MM.1S (cell line): ENCODE data around the gene PARP3.

Experiments
- DNase-seq: peaks from one replicate; pipeline ENCODE4 v3.0.0-alpha.2; 2015
- H2AFZ ChIP-seq: fragments of 300-600 bp; sonication (generic); 2 replicates; pipeline ENCODE4 v1.6.0; 2016; ENCODE audit warnings: antibody characterized with exemption, low read length
- H3F3A ChIP-seq: fragments of 300-600 bp; sonication (generic); 2 replicates; pipeline ENCODE4 v1.6.1; 2016; ENCODE audit warnings: mild to moderate bottlenecking, antibody characterized with exemption, low read length, moderate library complexity, mixed read lengths; ENCODE audit not compliant: insufficient read depth
- H3K27ac ChIP-seq: fragments of 300-600 bp; sonication (generic); 2 replicates; pipeline ENCODE4 v1.5.1; 2016; ENCODE audit warnings: mild to moderate bottlenecking, low read length
- H3K27me3 ChIP-seq: fragments of 300-600 bp; sonication (generic); replicated peaks from 2 replicates; pipeline ENCODE4 v1.6.0; 2016; ENCODE audit warnings: low read length; ENCODE audit not compliant: insufficient read depth
- H3K36me3 ChIP-seq: fragments of 300-600 bp; sonication (generic); replicated peaks from 2 replicates; pipeline ENCODE4 v1.6.1; 2016; ENCODE audit warnings: mild to moderate bottlenecking, low read length, mixed read lengths; ENCODE audit not compliant: insufficient read depth
- H3K4me1 ChIP-seq: fragments of 300-600 bp; sonication (generic); 2 replicates; pipeline ENCODE4 v1.6.1; 2016; ENCODE audit warnings: low read length, mixed read lengths
- H3K4me2 ChIP-seq: fragments of 300-600 bp; sonication (generic); 2 replicates; pipeline ENCODE4 v1.6.0; 2016; ENCODE audit warnings: low read depth, low read length
- H3K4me3 ChIP-seq: fragments of 300-600 bp; sonication (generic); 2 replicates; pipeline ENCODE4 v1.5.1; 2016; ENCODE audit warnings: low read length, mixed read lengths
- H3K79me2 ChIP-seq: fragments of 300-600 bp; sonication (generic); 2 replicates; pipeline ENCODE4 v1.6.1; 2016; ENCODE audit warnings: mixed run types, low read length, mixed read lengths
- H3K9ac ChIP-seq: fragments of 300-600 bp; sonication (generic); 2 replicates; pipeline ENCODE4 v1.6.1; 2016; ENCODE audit warnings: low read length, mixed read lengths
- H3K9me2 ChIP-seq: fragments of 300-600 bp; sonication (generic); replicated peaks from 2 replicates; pipeline ENCODE4 v1.6.1; 2016; ENCODE audit warnings: mild to moderate bottlenecking, low read length, mixed read lengths; ENCODE audit not compliant: insufficient read depth
- H3K9me3 ChIP-seq: fragments of 300-600 bp; sonication (generic); replicated peaks from 2 replicates; pipeline ENCODE4 v1.6.1; 2016; ENCODE audit warnings: mild to moderate bottlenecking, low read length, mixed read lengths; ENCODE audit not compliant: insufficient read depth
- H4K20me1 ChIP-seq: fragments of 300-600 bp; sonication (generic); 2 replicates; pipeline ENCODE4 v1.6.1; 2016; ENCODE audit warnings: mild to moderate bottlenecking, low read length, moderate library complexity, mixed read lengths; ENCODE audit not compliant: insufficient read depth
- EZH2 ChIP-seq: fragments of 300-600 bp; sonication (generic); optimal IDR thresholded peaks from 2 replicates; pipeline ENCODE3; 2017; ENCODE audit warnings: low read depth, mild to moderate bottlenecking, antibody characterized with exemption, low read length, mixed read lengths
- EZH2phosphoT487 ChIP-seq: fragments of 300-600 bp; sonication (generic); IDR thresholded peaks from 2 replicates; pipeline ENCODE4 v1.6.1; 2018; ENCODE audit warnings: antibody characterized with exemption, low read length
- TF ChIP-seq, protein P1 (sequence below): fragments of 300-600 bp; sonication (generic); IDR thresholded peaks from 2 replicates; pipeline ENCODE4 v1.5.1; 2016; ENCODE audit warnings: antibody characterized with exemption, low read length, mixed read lengths

The PARP3 gene

GRCh38 chr3:51946796-51947195 lies 4.6 kb downstream of the PARP3 start:
- no peak overlapping the region for H3K9ac ChIP-seq
- TF ChIP-seq, protein P1, sequence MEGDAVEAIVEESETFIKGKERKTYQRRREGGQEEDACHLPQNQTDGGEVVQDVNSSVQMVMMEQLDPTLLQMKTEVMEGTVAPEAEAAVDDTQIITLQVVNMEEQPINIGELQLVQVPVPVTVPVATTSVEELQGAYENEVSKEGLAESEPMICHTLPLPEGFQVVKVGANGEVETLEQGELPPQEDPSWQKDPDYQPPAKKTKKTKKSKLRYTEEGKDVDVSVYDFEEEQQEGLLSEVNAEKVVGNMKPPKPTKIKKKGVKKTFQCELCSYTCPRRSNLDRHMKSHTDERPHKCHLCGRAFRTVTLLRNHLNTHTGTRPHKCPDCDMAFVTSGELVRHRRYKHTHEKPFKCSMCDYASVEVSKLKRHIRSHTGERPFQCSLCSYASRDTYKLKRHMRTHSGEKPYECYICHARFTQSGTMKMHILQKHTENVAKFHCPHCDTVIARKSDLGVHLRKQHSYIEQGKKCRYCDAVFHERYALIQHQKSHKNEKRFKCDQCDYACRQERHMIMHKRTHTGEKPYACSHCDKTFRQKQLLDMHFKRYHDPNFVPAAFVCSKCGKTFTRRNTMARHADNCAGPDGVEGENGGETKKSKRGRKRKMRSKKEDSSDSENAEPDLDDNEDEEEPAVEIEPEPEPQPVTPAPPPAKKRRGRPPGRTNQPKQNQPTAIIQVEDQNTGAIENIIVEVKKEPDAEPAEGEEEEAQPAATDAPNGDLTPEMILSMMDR, result no peak
- no peaks in the 10 kb centered on the region for H3K27me3 ChIP-seq
- no peaks in the 10 kb centered on the region for H3F3A ChIP-seq
- no peaks in the 10 kb centered on the region for H3K9me2 ChIP-seq
- no peak for DNase-seq
- H3K4me1 ChIP-seq, result 0 out of 2 replicates have a peak, but pooled peaks cover 6% of the 10 kb centered on the region
- no peaks in the 10 kb centered on the region for H3K36me3 ChIP-seq
- no peak overlapping the region for H3K4me3 ChIP-seq
- no peak overlapping the region for H3K4me2 ChIP-seq
- H3K79me2 ChIP-seq, result no peaks in the 10 kb centered on the region
- no peaks in the 10 kb centered on the region for H4K20me1 ChIP-seq
- no peaks in the 10 kb centered on the region for H3K9me3 ChIP-seq
- no peak overlapping the region for H2AFZ ChIP-seq
- H3K27ac ChIP-seq, result no peak overlapping the region

DNA sequence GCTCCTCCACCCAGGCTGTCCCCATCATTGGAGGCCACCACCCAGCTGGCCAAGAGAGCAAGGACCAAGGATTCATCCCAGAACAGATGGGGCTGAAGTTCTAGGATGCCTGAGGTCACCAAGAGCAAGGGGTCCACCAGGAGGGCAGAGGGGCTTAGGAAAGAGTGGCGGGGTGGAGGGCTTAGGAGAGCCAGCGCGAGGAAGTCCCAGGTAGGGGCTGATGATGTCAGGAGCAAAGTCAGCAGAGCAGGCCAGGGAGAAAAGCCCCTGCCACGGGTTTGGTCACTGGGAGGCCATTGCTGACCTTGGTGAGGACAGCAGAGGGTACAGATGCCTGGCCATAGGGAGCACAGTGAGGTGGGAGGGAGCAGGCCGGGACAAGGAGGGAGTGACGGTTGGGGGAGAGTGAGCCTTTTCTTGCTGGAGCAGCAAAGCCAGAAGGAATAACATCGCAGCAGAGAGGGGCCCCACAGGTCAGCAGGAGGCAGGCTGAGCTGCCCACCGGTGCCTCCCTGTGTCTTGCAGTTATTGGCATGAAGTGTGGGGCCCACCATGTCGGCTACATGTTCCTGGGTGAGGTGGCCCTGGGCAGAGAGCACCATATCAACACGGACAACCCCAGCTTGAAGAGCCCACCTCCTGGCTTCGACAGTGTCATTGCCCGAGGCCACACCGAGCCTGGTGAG lies 5.2 kb downstream of the PARP3 start:
- Histone ChIP-seq H3K27me3 (no peaks in the 10 kb centered on the region), H3K9me2 (no peaks in the 10 kb centered on the region), H3K9ac (no peak overlapping the region), H3K36me3 (no peaks in the 10 kb centered on the region), H3K4me1 (0 out of 2 replicates have a peak, but pooled peaks cover 6% of the 10 kb centered on the region), H4K20me1 (no peaks in the 10 kb centered on the region), H3K4me2 (no peak overlapping the region), H3K4me3 (no peak overlapping the region), H3K79me2 (no peaks in the 10 kb centered on the region), H3F3A (no peaks in the 10 kb centered on the region), H3K27ac (no peak overlapping the region), H3K9me3 (no peaks in the 10 kb centered on the region), H2AFZ (no peak overlapping the region)
- DNase-seq, result no peak
- TF ChIP-seq EZH2, result no peak
- TF ChIP-seq, protein P1, result no peak
- no peak for TF ChIP-seq EZH2phosphoT487

DNA sequence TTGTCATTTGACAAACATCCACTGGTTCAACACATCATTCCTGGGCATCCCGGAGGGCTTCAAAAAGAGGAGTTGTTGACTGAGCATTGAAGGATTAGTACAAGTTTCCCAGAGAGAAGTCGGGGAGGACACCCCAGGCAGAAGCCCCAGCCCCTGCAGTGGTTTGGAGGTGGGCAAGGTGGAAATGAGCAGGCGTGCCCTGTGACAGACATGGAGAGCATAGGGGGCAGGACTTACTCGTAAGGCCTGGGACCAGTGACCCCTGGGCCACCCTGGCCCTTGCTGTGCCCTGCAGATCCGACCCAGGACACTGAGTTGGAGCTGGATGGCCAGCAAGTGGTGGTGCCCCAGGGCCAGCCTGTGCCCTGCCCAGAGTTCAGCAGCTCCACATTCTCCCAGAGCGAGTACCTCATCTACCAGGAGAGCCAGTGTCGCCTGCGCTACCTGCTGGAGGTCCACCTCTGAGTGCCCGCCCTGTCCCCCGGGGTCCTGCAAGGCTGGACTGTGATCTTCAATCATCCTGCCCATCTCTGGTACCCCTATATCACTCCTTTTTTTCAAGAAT lies 5.9 kb downstream of the PARP3 start:
- Histone ChIP-seq H3F3A (no peaks in the 10 kb centered on the region), H3K9me2 (no peaks in the 10 kb centered on the region), H3K9me3 (no peaks in the 10 kb centered on the region), H3K27ac (no peak overlapping the region), H3K36me3 (no peaks in the 10 kb centered on the region), H3K79me2 (no peaks in the 10 kb centered on the region), H3K27me3 (no peaks in the 10 kb centered on the region), H2AFZ (no peak overlapping the region), H3K4me1 (0 out of 2 replicates have a peak, but pooled peaks cover 3% of the 10 kb centered on the region), H3K4me3 (no peak overlapping the region), H3K4me2 (no peak overlapping the region), H3K9ac (no peak overlapping the region), H4K20me1 (no peaks in the 10 kb centered on the region)
- no peak for DNase-seq
- TF ChIP-seq EZH2phosphoT487, result no peak
- TF ChIP-seq, protein P1, result no peak
- TF ChIP-seq EZH2, result no peak
